NB4 (cell line): Measurements from ENCODE around the gene ADIRF.

Source experiments
- DNase-seq: peaks from one replicate; pipeline ENCODE4 v3.0.0; 2010; ENCODE audit warnings: low read depth
- H3K4me3 ChIP-seq: one replicate; pipeline ENCODE4 v1.5.1; 2011; ENCODE audit warnings: mild to moderate bottlenecking, low read depth, low read length, moderate library complexity
- CTCF ChIP-seq: IDR thresholded peaks from one replicate; pipeline ENCODE4 v1.5.1; 2012; ENCODE audit warnings: low read depth, low read length
- MAX ChIP-seq: IDR thresholded peaks from 2 replicates; pipeline ENCODE4 v1.6.1; 2011; ENCODE audit warnings: low read depth, low read length
- MYC ChIP-seq: IDR thresholded peaks from 2 replicates; pipeline ENCODE4 v1.6.1; 2011; ENCODE audit warnings: low read depth, low read length
- POLR2A ChIP-seq: IDR thresholded peaks from 2 replicates; pipeline ENCODE4 v1.6.1; 2011; ENCODE audit warnings: mild to moderate bottlenecking; ENCODE audit not compliant: insufficient read length; ENCODE audit errors: extremely low read depth

Gene ADIRF

GRCh38 chr10:86953747-86954680 is 14.3 kb upstream of the ADIRF start:
- TF ChIP-seq CTCF, result no peak
- TF ChIP-seq MAX, result no peak
- no peak for TF ChIP-seq MYC
- no peak for TF ChIP-seq POLR2A

GRCh38 chr10:86954681-86955500 is 13.4 kb upstream of the ADIRF start:
- no peak overlapping the region for H3K4me3 ChIP-seq
- no peak for DNase-seq
- no peak for TF ChIP-seq MYC
- TF ChIP-seq MAX, result no peak
- no peak for TF ChIP-seq CTCF
- no peak for TF ChIP-seq POLR2A

More at GRCh38 chr10:86953747-86954680, 14.3 kb upstream of the ADIRF start:
- no peak overlapping the region for H3K4me3 ChIP-seq
- no peak for DNase-seq

- no peak overlapping the region for H3K4me3 ChIP-seq
- no peak for TF ChIP-seq CTCF
- no peak for TF ChIP-seq MAX
- no peak for TF ChIP-seq MYC
- TF ChIP-seq POLR2A, result no peak
- no peak for DNase-seq
Observed at GRCh38 chr10:86955501-86956194, 12.6 kb upstream of the ADIRF start.

GRCh38 chr10:86956195-86956847 is 12.0 kb upstream of the ADIRF start:
- DNase-seq, result no peak
- no peak overlapping the region for H3K4me3 ChIP-seq
- TF ChIP-seq MAX (no peak), MYC (no peak), POLR2A (no peak), CTCF (no peak)

- no peak for DNase-seq
- no peak overlapping the region for H3K4me3 ChIP-seq
- TF ChIP-seq POLR2A (no peak), MAX (no peak), MYC (no peak), CTCF (no peak)
Observed at GRCh38 chr10:86956848-86957448, 11.3 kb upstream of the ADIRF start.
